Mesenchymal stem cell (in vitro differentiated cells and primary cell): ENCODE results near the gene TEKT3.

Experiments used
- DNase-seq: peaks from one replicate; pipeline ENCODE4 v3.0.0-alpha.2; 2013
- H2AFZ ChIP-seq: one replicate; pipeline ENCODE4 v1.6.1; 2013; ENCODE audit warnings: low read depth, mild to moderate bottlenecking, control low read depth, inconsistent platforms, low read length, moderate library complexity
- H2AK5ac ChIP-seq: 2 replicates; pipeline ENCODE4 v1.6.1; 2013; ENCODE audit warnings: low read length, moderate library complexity, mild to moderate bottlenecking, inconsistent platforms; ENCODE audit not compliant: severe bottlenecking
- H2BK120ac ChIP-seq: one replicate; pipeline ENCODE4 v1.6.1; 2013; ENCODE audit warnings: low read depth, mild to moderate bottlenecking, inconsistent platforms, low read length, moderate library complexity
- H2BK12ac ChIP-seq, 2 experiments: one replicate each; pipeline ENCODE4 v1.6.1; 2013; ENCODE audit warnings: inconsistent platforms in 2 of 2, low read length in 2 of 2, mild to moderate bottlenecking in 2 of 2, moderate library complexity in 2 of 2, control low read depth in 1 of 2
- H2BK15ac ChIP-seq: one replicate; pipeline ENCODE4 v1.6.1; 2013; ENCODE audit warnings: mild to moderate bottlenecking, low read depth, inconsistent platforms; ENCODE audit not compliant: poor library complexity, severe bottlenecking
- H2BK5ac ChIP-seq: 2 replicates; pipeline ENCODE4 v1.6.1; 2013; ENCODE audit warnings: low read depth, mild to moderate bottlenecking, low read length, control low read depth, inconsistent platforms; ENCODE audit not compliant: poor library complexity, severe bottlenecking
- H3K14ac ChIP-seq, 2 experiments: one replicate each; pipeline ENCODE4 v1.6.1; 2013; ENCODE audit warnings: inconsistent platforms in 2 of 2, low read length in 2 of 2, control low read depth in 1 of 2, mild to moderate bottlenecking in 1 of 2, moderate library complexity in 1 of 2
- H3K18ac ChIP-seq, 2 experiments: one replicate each; pipeline ENCODE4 v1.6.1; 2013; ENCODE audit warnings: inconsistent platforms in 2 of 2, low read length in 2 of 2, control low read depth in 1 of 2, low read depth in 1 of 2, mild to moderate bottlenecking in 1 of 2
- H3K23ac ChIP-seq, 2 experiments: one replicate each; pipeline ENCODE4 v1.6.1; 2013; ENCODE audit warnings: inconsistent platforms in 2 of 2, low read length in 2 of 2, mild to moderate bottlenecking in 2 of 2, moderate library complexity in 2 of 2, control low read depth in 1 of 2
- H3K27ac ChIP-seq: 2 replicates; pipeline ENCODE4 v1.5.1; 2013; ENCODE audit warnings: mild to moderate bottlenecking, moderate library complexity, low read length, control low read depth, inconsistent platforms; ENCODE audit not compliant: poor library complexity, severe bottlenecking
- H3K27me3 ChIP-seq, 2 experiments: 2 replicates each; pipeline versions ENCODE4 v1.6.1 to v1.7.0; 2013; ENCODE audit warnings: low read length in 2 of 2, mild to moderate bottlenecking in 2 of 2, moderate library complexity in 2 of 2, control low read depth in 1 of 2, inconsistent platforms in 1 of 2; ENCODE audit not compliant: control insufficient read depth in 1 of 2, insufficient read depth in 1 of 2
- H3K36me3 ChIP-seq, 2 experiments: 2 replicates each; pipeline versions ENCODE4 v1.6.1 to v1.7.0; 2013; ENCODE audit warnings: low read length in 2 of 2, control low read depth in 1 of 2, inconsistent platforms in 1 of 2, low read depth in 1 of 2, mild to moderate bottlenecking in 1 of 2; ENCODE audit not compliant: insufficient read depth in 2 of 2, control insufficient read depth in 1 of 2
- H3K4ac ChIP-seq, 2 experiments: one replicate each; pipeline ENCODE4 v1.6.1; 2013; ENCODE audit warnings: inconsistent platforms in 2 of 2, low read length in 2 of 2, mild to moderate bottlenecking in 2 of 2, moderate library complexity in 2 of 2, control low read depth in 1 of 2, low read depth in 1 of 2
- H3K4me1 ChIP-seq: 2 replicates; pipeline ENCODE4 v1.6.1; 2013; ENCODE audit warnings: low read depth, low read length, control low read depth; ENCODE audit not compliant: control insufficient read depth, insufficient read depth
- H3K4me2 ChIP-seq: 2 replicates; pipeline ENCODE4 v1.6.1; 2013; ENCODE audit warnings: low read length, mild to moderate bottlenecking, inconsistent platforms; ENCODE audit not compliant: poor library complexity, severe bottlenecking
- H3K4me3 ChIP-seq, 2 experiments: 2 replicates each; pipeline versions ENCODE4 v1.5.1 to v1.7.0; 2013; ENCODE audit warnings: low read length in 2 of 2, mild to moderate bottlenecking in 2 of 2, control low read depth in 1 of 2, low read depth in 1 of 2; ENCODE audit not compliant: insufficient read depth in 1 of 2
- H3K79me1 ChIP-seq: replicated peaks from 2 replicates; pipeline ENCODE4 v1.6.1; 2013; ENCODE audit warnings: mild to moderate bottlenecking, control low read depth, low read length, inconsistent platforms; ENCODE audit not compliant: poor library complexity, severe bottlenecking
- H3K9ac ChIP-seq: 2 replicates; pipeline ENCODE4 v1.7.0; 2013; ENCODE audit warnings: mild to moderate bottlenecking, low read length, moderate library complexity
- H3K9me3 ChIP-seq: 2 replicates; pipeline ENCODE4 v1.7.0; 2013; ENCODE audit warnings: mild to moderate bottlenecking, low read length; ENCODE audit not compliant: control insufficient read depth
- H4K8ac ChIP-seq: one replicate; pipeline ENCODE4 v1.6.1; 2013; ENCODE audit warnings: inconsistent platforms, mild to moderate bottlenecking, low read length, moderate library complexity
- H4K91ac ChIP-seq: one replicate; pipeline ENCODE4 v1.6.1; 2013; ENCODE audit warnings: mild to moderate bottlenecking, low read length, inconsistent platforms
- WGBS: methylation state at CpG from one replicate; pipeline ENCODE4 v1.1.7; 2013; ENCODE audit warnings: mixed read lengths; 5-methylcytosine and 5-hydroxymethylcytosine counted together

The TEKT3 gene

GRCh38 chr17:15379659-15380058 lies 38.3 kb upstream of the TEKT3 start:
- Histone ChIP-seq H3K18ac (no peak overlapping the region), H3K4me1 (peaks cover 6% of the 10 kb centered on the region), H4K91ac (no peak overlapping the region), H3K4me2 (no peak overlapping the region), H3K27me3 (no peaks in the 10 kb centered on the region), H3K9me3 (no peaks in the 10 kb centered on the region), H3K36me3 (no peaks in the 10 kb centered on the region), H2BK12ac (no peak overlapping the region), H3K9ac (no peak overlapping the region), H2AK5ac (no peak overlapping the region), H2AFZ (no peak overlapping the region), H2BK120ac (no peak overlapping the region), H3K14ac (no peak overlapping the region), H2BK5ac (no peak overlapping the region), H2BK15ac (no peak overlapping the region), H3K4ac (no peak overlapping the region), H3K27ac (no peak overlapping the region), H3K23ac (no peak overlapping the region), H3K4me3 (no peak overlapping the region), H3K79me1 (no peaks in the 10 kb centered on the region), H4K8ac (no peak overlapping the region)
- 100% methylated on average over 4 of the region's 5 CpGs for WGBS
- no peak for DNase-seq

GRCh38 chr17:15378243-15378642 lies 36.8 kb upstream of the TEKT3 start:
- Histone ChIP-seq H2BK15ac (no peak overlapping the region), H3K4ac (no peak overlapping the region), H2AFZ (no peak overlapping the region), H3K14ac (no peak overlapping the region), H4K91ac (no peak overlapping the region), H3K36me3 (no peaks in the 10 kb centered on the region), H3K9me3 (no peaks in the 10 kb centered on the region), H2BK120ac (no peak overlapping the region), H4K8ac (no peak overlapping the region), H3K4me2 (no peak overlapping the region), H3K23ac (no peak overlapping the region), H3K27ac (peak overlapping the region; percentile 18), H3K4me1 (peaks cover 6% of the 10 kb centered on the region), H3K4me3 (no peak overlapping the region), H2AK5ac (peak overlapping the region; percentile 70), H3K27me3 (no peaks in the 10 kb centered on the region), H2BK5ac (no peak overlapping the region), H3K18ac (no peak overlapping the region), H3K79me1 (no peaks in the 10 kb centered on the region), H3K9ac (no peak overlapping the region), H2BK12ac (peak overlapping the region in 1 of 2 experiments; percentile 13)
- no peak for DNase-seq
- WGBS, result 98% methylated on average over 4 of the region's 4 CpGs

- Histone ChIP-seq H2AK5ac (no peak overlapping the region), H2BK120ac (no peak overlapping the region), H4K8ac (peak overlapping the region; percentile 49), H3K4me1 (peaks cover 6% of the 10 kb centered on the region), H3K4me2 (peak overlapping the region; percentile 61), H3K27ac (peak overlapping the region; percentile 93), H4K91ac (no peak overlapping the region), H3K18ac (no peak overlapping the region), H2BK5ac (peak overlapping the region; percentile 19), H3K9me3 (no peaks in the 10 kb centered on the region), H3K36me3 (no peaks in the 10 kb centered on the region), H3K23ac (no peak overlapping the region), H3K4me3 (peak overlapping the region in 1 of 2 experiments; percentile 56), H3K79me1 (no peaks in the 10 kb centered on the region), H3K9ac (peak overlapping the region; percentile 62), H3K27me3 (no peaks in the 10 kb centered on the region), H2BK12ac (no peak overlapping the region), H2AFZ (no peak overlapping the region), H3K14ac (no peak overlapping the region), H2BK15ac (no peak overlapping the region), H3K4ac (no peak overlapping the region)
- DNase-seq, result peak; percentile 44
- WGBS, result 46% methylated on average over 6 of the region's 6 CpGs
Observed at GRCh38 chr17:15377616-15378015, 36.2 kb upstream of the TEKT3 start.

GRCh38 chr17:15377200-15377599 lies 35.8 kb upstream of the TEKT3 start:
- Histone ChIP-seq H4K91ac (no peak overlapping the region), H2BK15ac (no peak overlapping the region), H3K9me3 (no peaks in the 10 kb centered on the region), H3K23ac (no peak overlapping the region), H4K8ac (peak overlapping the region; percentile 49), H2AK5ac (peak overlapping the region; percentile 90), H3K27ac (peak overlapping the region; percentile 93), H2AFZ (no peak overlapping the region), H2BK5ac (peak overlapping the region; percentile 19), H3K4me3 (peak overlapping the region in 1 of 2 experiments; percentile 56), H2BK120ac (no peak overlapping the region), H3K79me1 (no peaks in the 10 kb centered on the region), H2BK12ac (peak overlapping the region in 1 of 2 experiments; percentile 42), H3K4ac (no peak overlapping the region), H3K27me3 (no peaks in the 10 kb centered on the region), H3K18ac (no peak overlapping the region), H3K4me2 (peak overlapping the region; percentile 61), H3K9ac (peak overlapping the region; percentile 62), H3K4me1 (peaks cover 6% of the 10 kb centered on the region), H3K14ac (no peak overlapping the region), H3K36me3 (no peaks in the 10 kb centered on the region)
- DNase-seq, result no peak
- 86% methylated on average over 4 of the region's 4 CpGs for WGBS
